ENCODE results near the gene ENTPD1. TPM values are rescaled to one million over a fixed set of nuclear protein-coding genes. Genes with fewer than 3 reads are reported as not detected.

The ENTPD1 gene
- total RNA-seq, 2 experiments from 2014 or later: 150 to 395 TPM

DNA sequence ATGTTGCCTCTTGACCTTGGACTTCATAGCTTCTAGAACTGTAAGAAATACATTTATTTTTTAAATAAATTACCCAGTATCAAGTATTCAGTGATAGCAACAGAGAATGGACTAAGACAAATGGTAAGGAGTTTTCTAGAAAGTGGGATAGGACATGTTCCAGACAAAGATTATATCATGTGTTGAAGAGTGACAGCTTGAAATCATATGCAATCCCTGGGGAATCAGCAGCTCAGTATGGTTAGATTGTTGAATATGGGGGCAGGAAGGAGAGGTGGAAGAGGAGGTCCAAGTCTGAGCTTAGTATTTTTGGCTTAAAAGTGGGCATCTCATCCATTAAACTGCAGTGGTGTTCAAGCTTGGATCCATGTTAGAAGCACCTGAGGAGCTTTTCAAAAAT, 74.1 kb downstream of the ENTPD1 start:
- no peaks in the 10 kb centered on the region for H3K27me3 Mint-ChIP-seq
- peaks cover 63% of the 10 kb centered on the region for H3K36me3 Mint-ChIP-seq
- ATAC-seq: no peak
- DNase-seq: no peak
- CTCF ChIA-PET: interaction anchor here (0.5 to 24.9 kb wide), 9 partner anchors 9 to 135 kb away, joined by 3 to 444 read pairs (median 4); partner anchors contain the start of gene TCTN3
- H3K4me3 Mint-ChIP-seq: peak overlapping the region; percentile 10
- peaks cover 66% of the 10 kb centered on the region for H3K4me1 Mint-ChIP-seq
- no peaks in the 10 kb centered on the region for H3K9me3 Mint-ChIP-seq (ENCODE audit: low read depth)
- peak overlapping the region; percentile 90 for H3K27ac Mint-ChIP-seq

DNA sequence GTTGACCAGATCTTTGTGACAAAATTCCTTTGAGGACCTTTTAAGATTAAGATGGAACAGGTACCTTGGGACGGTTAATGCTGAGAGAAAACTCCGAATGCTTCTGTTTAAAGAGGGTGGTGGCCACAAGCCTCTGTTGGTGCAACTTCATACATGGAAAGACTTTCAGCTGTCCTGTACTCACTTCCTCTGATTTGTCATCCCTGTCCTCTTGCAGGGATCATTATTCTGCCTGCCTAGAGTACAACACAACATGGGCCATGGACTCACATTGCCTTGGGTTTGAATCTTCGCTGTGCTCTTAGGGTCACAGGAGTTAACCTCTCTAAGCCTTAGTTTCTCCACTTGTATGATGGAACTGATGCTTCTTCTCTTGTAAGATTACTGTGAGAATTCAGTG, 75.1 kb downstream of the ENTPD1 start:
- H3K27ac Mint-ChIP-seq: peak overlapping the region; percentile 90
- no peaks in the 10 kb centered on the region for H3K9me3 Mint-ChIP-seq (ENCODE audit: low read depth)
- ATAC-seq (no peak), DNase-seq (no peak)
- H3K4me3 Mint-ChIP-seq: peak overlapping the region; percentile 75
- peaks cover 71% of the 10 kb centered on the region for H3K36me3 Mint-ChIP-seq
- peaks cover 76% of the 10 kb centered on the region for H3K4me1 Mint-ChIP-seq
- no peaks in the 10 kb centered on the region for H3K27me3 Mint-ChIP-seq
- CTCF ChIA-PET: interaction anchor here (0.6 to 24.9 kb wide), 7 partner anchors 11 to 136 kb away, joined by 3 to 444 read pairs (median 12); partner anchors contain the start of gene TCTN3

DNA sequence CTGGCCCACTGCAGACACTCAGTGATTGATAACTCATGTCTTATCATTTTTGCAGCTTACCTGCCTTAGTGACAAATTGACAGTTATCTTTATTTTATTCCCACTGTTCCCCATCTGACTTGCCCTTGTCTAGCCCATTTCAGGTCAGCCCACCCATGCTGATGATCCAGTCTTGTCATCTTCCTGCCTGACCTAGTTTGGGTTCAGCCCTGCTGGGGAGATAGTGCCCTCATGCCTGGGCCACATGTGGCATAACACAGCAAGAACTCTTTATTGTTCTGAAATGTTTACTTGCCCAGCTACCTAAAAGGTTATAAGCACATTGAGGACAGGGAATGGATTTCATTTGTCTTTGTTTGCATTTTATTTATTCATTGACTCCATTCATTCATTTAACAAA, 75.6 kb downstream of the ENTPD1 start:
- Mint-ChIP-seq H3K27me3 (no peaks in the 10 kb centered on the region), H3K9me3 (ENCODE audit: low read depth) (no peaks in the 10 kb centered on the region), H3K4me1 (peaks cover 77% of the 10 kb centered on the region), H3K4me3 (peak overlapping the region; percentile 75), H3K27ac (peak overlapping the region; percentile 90), H3K36me3 (peaks cover 68% of the 10 kb centered on the region)
- ATAC-seq (peak; percentile 13), DNase-seq (peak; percentile 65)
- CTCF ChIA-PET: interaction anchor here (0.6 to 24.9 kb wide), 9 partner anchors 11 to 137 kb away, joined by 3 to 444 read pairs (median 12); partner anchors contain the start of genes ENTPD1 and TCTN3

GRCh38 chr10:95832216-95833041, 76.5 kb downstream of the ENTPD1 start:
- CTCF ChIA-PET: interaction anchor here (1.2 to 24.9 kb wide), 8 partner anchors 10 to 138 kb away, joined by 3 to 444 read pairs (median 14); partner anchors contain the start of genes ENTPD1 and TCTN3
- Mint-ChIP-seq H3K4me1 (peaks cover 84% of the 10 kb centered on the region), H3K27me3 (no peaks in the 10 kb centered on the region), H3K27ac (peak overlapping the region; percentile 90), H3K36me3 (peaks cover 67% of the 10 kb centered on the region), H3K4me3 (peak overlapping the region; percentile 75), H3K9me3 (ENCODE audit: low read depth) (no peaks in the 10 kb centered on the region)
- DNase-seq: peak; percentile 92
- ATAC-seq: peak; percentile 91

DNA sequence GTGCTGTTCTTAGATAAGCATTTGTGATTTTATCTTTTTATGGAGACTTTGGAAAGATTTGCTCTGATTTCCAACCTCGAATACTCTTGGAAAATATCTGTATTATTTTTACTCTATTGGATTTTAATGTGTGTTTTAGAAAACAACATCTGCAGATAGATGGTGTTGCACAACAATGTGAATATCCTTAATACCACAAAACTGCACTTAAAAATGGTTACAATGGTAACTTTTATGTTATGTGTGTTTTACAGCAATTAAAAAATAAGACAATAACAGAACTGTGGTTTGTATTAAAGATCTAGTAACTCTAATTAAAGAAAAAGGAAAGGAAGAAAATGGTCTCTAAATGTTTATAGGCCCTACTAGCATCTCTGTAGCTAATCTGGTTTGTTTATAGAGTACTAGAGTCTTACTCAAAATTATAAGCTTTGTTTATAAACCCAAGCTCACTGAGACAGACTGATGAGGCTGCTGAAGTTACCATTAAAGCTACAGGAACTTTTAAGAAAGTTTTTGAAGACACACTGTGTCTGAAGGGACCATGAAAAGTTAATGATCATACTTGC, 77.2 kb downstream of the ENTPD1 start:
- CTCF ChIA-PET: interaction anchor here (1.2 to 24.9 kb wide), 6 partner anchors 9 to 138 kb away, joined by 3 to 444 read pairs (median 16); partner anchors contain the start of genes ENTPD1 and TCTN3
- H3K36me3 Mint-ChIP-seq: peaks cover 66% of the 10 kb centered on the region
- H3K27ac Mint-ChIP-seq: peak overlapping the region; percentile 90
- DNase-seq: no peak
- no peaks in the 10 kb centered on the region for H3K27me3 Mint-ChIP-seq
- no peak overlapping the region for H3K4me3 Mint-ChIP-seq
- peaks cover 87% of the 10 kb centered on the region for H3K4me1 Mint-ChIP-seq
- H3K9me3 Mint-ChIP-seq (ENCODE audit: low read depth): no peaks in the 10 kb centered on the region
- no peak for ATAC-seq

DNA sequence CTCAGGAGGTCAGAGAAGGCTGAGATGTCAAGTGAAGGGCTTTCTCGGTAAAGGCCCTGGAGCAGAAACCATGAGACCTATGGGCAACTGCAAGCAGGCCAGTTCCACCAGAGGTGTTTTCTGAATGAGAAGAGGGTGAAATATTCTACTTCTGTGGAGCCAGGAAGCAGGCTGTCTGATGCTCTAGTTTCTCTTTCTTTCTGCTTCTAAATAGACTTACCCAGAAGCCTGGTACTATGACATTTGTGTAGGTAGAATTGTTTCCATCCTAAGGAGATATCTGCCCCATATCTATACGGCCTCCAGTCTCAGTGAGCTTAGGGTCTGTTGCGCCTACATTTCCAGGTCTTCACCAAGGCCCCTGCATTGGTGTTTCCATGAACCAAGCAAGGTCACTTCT, 78.4 kb downstream of the ENTPD1 start:
- H3K9me3 Mint-ChIP-seq (ENCODE audit: low read depth): no peaks in the 10 kb centered on the region
- H3K4me3 Mint-ChIP-seq: no peak overlapping the region
- no peaks in the 10 kb centered on the region for H3K27me3 Mint-ChIP-seq
- ATAC-seq: peak; percentile 8
- CTCF ChIA-PET: interaction anchor here (1.1 to 24.9 kb wide), 4 partner anchors 8 to 140 kb away, joined by 3 to 444 read pairs (median 38); partner anchors contain the start of genes ENTPD1 and TCTN3
- peak overlapping the region; percentile 90 for H3K27ac Mint-ChIP-seq
- no peak for DNase-seq
- peaks cover 62% of the 10 kb centered on the region for H3K36me3 Mint-ChIP-seq
- H3K4me1 Mint-ChIP-seq: peaks cover 92% of the 10 kb centered on the region

- Mint-ChIP-seq H3K4me3 (no peak overlapping the region), H3K4me1 (peaks cover 91% of the 10 kb centered on the region), H3K36me3 (peaks cover 59% of the 10 kb centered on the region), H3K27ac (peak overlapping the region; percentile 87), H3K27me3 (no peaks in the 10 kb centered on the region), H3K9me3 (ENCODE audit: low read depth) (no peaks in the 10 kb centered on the region)
- CTCF ChIA-PET: interaction anchor here (1.0 to 24.9 kb wide), 5 partner anchors 49 to 140 kb away, joined by 3 to 444 read pairs (median 3); partner anchors contain the start of genes ENTPD1 and TCTN3
- DNase-seq: no peak
- ATAC-seq: no peak
Measured at GRCh38 chr10:95835149-95835860, 79.3 kb downstream of the ENTPD1 start.

- Mint-ChIP-seq H3K36me3 (peaks cover 58% of the 10 kb centered on the region), H3K27ac (peak overlapping the region; percentile 87), H3K9me3 (ENCODE audit: low read depth) (no peaks in the 10 kb centered on the region), H3K4me1 (peaks cover 92% of the 10 kb centered on the region), H3K27me3 (no peaks in the 10 kb centered on the region), H3K4me3 (no peak overlapping the region)
- CTCF ChIA-PET: interaction anchor here (0.8 to 24.9 kb wide), 3 partner anchors 50 to 141 kb away, joined by 3 to 444 read pairs (median 3); partner anchors contain the start of genes ENTPD1 and TCTN3
- DNase-seq (no peak), ATAC-seq (no peak)
Measured at GRCh38 chr10:95835911-95836310, 79.9 kb downstream of the ENTPD1 start.

DNA sequence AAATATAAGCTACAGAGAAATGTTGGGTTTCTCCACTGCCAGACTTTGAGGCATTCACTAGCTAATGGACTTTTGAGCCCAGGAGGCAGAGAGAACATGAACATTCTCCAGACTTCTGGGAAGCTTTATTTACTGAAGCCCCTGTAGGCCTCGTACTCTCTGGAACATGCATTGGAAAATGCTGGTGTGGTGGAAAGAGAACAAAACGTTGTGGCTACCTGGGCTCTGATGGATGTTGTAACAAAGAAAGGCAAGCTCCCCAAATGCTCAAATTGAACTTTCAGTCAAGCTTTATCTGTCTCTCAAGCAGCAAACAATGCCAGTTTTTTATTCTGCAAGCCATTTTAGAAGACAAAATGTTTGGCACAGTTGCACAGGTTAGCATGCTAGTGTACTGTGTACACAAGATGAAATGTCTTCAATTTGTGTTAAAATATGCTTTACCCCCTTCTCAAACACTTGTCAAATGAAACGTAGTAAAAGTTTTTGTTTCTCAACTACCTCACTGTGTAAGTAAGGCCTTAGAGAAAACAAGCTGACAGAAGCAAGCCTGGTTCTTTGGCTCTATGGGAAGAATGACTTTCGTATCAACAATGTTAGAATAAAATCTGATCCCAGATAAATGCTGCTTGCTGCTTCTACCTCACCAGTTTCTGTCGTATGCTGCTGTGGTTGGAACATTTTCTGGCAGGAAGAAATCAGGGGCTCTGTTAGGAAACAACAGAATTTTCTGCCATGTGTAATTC, 80.8 kb downstream of the ENTPD1 start:
- H3K27me3 Mint-ChIP-seq: no peaks in the 10 kb centered on the region
- peaks cover 92% of the 10 kb centered on the region for H3K4me1 Mint-ChIP-seq
- H3K27ac Mint-ChIP-seq: peak overlapping the region; percentile 75
- DNase-seq: no peak
- no peak for ATAC-seq
- H3K9me3 Mint-ChIP-seq (ENCODE audit: low read depth): no peaks in the 10 kb centered on the region
- no peak overlapping the region for H3K4me3 Mint-ChIP-seq
- CTCF ChIA-PET: interaction anchor here (0.8 to 24.9 kb wide), 6 partner anchors 47 to 142 kb away, joined by 3 to 444 read pairs (median 4); partner anchors contain the start of genes ENTPD1 and TCTN3
- peaks cover 53% of the 10 kb centered on the region for H3K36me3 Mint-ChIP-seq

- Mint-ChIP-seq H3K27me3 (no peaks in the 10 kb centered on the region), H3K27ac (peak overlapping the region; percentile 75), H3K4me3 (no peak overlapping the region), H3K4me1 (peaks cover 90% of the 10 kb centered on the region), H3K9me3 (ENCODE audit: low read depth) (no peaks in the 10 kb centered on the region), H3K36me3 (peaks cover 54% of the 10 kb centered on the region)
- CTCF ChIA-PET: interaction anchor here (0.8 to 24.9 kb wide), 7 partner anchors 12 to 143 kb away, joined by 3 to 444 read pairs (median 6); partner anchors contain the start of genes ENTPD1 and TCTN3
- DNase-seq (no peak), ATAC-seq (no peak)
Measured at GRCh38 chr10:95837356-95837776, 81.4 kb downstream of the ENTPD1 start.

DNA sequence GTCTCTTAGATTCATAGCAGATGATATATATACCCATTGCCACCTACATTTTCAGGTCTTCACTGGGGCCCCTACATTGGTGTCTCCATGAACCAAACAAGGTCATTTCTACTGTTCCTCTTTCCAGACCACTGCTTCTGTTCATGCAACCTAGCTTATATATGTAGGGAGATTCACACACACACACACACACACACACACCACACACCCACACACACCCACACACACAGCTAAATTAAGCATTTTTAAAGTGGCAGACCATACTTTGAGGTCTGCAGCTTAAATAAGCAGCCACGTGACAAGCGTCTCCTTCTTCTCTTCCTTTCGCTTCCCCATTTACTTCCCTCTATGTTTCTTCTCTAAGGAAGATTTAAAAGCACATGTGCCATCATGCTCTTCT, 81.8 kb downstream of the ENTPD1 start:
- peaks cover 55% of the 10 kb centered on the region for H3K36me3 Mint-ChIP-seq
- no peaks in the 10 kb centered on the region for H3K27me3 Mint-ChIP-seq
- DNase-seq (no peak), ATAC-seq (no peak)
- H3K27ac Mint-ChIP-seq: peak overlapping the region; percentile 75
- H3K4me3 Mint-ChIP-seq: no peak overlapping the region
- CTCF ChIA-PET: interaction anchor here (0.8 to 24.9 kb wide), 7 partner anchors 11 to 143 kb away, joined by 3 to 444 read pairs (median 6); partner anchors contain the start of genes ENTPD1 and TCTN3
- H3K9me3 Mint-ChIP-seq (ENCODE audit: low read depth): no peaks in the 10 kb centered on the region
- peaks cover 88% of the 10 kb centered on the region for H3K4me1 Mint-ChIP-seq

DNA sequence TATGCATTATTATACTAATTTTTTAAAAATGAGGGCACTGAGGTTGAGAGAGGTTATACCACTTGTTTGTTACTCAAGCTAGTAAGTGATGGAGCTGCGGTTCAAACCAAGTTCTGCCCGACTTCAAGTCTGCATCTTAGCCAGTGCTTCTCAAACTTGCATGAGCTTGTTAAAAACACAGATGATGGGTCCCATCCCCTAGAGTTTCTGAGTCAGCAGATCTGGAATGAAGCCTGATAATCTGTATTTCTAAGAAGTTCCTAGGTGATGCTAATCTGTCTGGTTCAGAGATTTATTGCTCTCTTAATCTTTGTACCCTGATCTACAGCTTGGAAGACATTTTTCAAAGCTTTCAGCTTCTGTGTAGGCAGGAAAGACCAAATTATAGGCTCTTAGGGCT, 84.2 kb downstream of the ENTPD1 start:
- peaks cover 85% of the 10 kb centered on the region for H3K4me1 Mint-ChIP-seq
- H3K36me3 Mint-ChIP-seq: peaks cover 58% of the 10 kb centered on the region

More for the DNA sequence above, 84.2 kb downstream of the ENTPD1 start:
- H3K9me3 Mint-ChIP-seq (ENCODE audit: low read depth): no peaks in the 10 kb centered on the region
- peak overlapping the region; percentile 84 for H3K27ac Mint-ChIP-seq
- ATAC-seq: no peak
- H3K27me3 Mint-ChIP-seq: no peaks in the 10 kb centered on the region
- CTCF ChIA-PET: interaction anchor here (1.0 to 24.9 kb wide), 10 partner anchors 9 to 161 kb away, joined by 3 to 444 read pairs (median 10); partner anchors contain the start of genes ENTPD1 and TCTN3
- DNase-seq: no peak
- H3K4me3 Mint-ChIP-seq: no peak overlapping the region

All from activated CD8-positive, alpha-beta memory T cell treated with anti-CD3 and anti-CD28 coated beads, Interleukin-2, amount 10 ng/mL, durations not matched to agents 7 days and 5 days (primary cell).